Measurements from ENCODE around the gene GCNA. TPM values are rescaled to one million over a fixed set of nuclear protein-coding genes. Genes with fewer than 3 reads are reported as not detected.

GCNA gene
- total and polyA plus RNA-seq, 12 donors, result 0.18 to 23.3 (median 2.2) TPM

- TF ChIP-seq POLR2A (IDR thresholded peaks at IDR 0.05) (no peak), CTCF (IDR thresholded peaks at IDR 0.05) (no peak)
- H3K27ac ChIP-seq, result peak overlapping the region; percentile 46 to 90 (median 85)
- intact Hi-C loops (cut with DNase I), result no loop called here
Measured at GRCh38 chrX:71533516-71533850, 44.8 kb upstream of the GCNA start.

GRCh38 chrX:71533851-71534561 is 44.2 kb upstream of the GCNA start:
- Histone ChIP-seq H3K36me3 (replicated peaks in 1 of 2) (no peaks in the 10 kb centered on the region), H3K27ac (peak overlapping the region; percentile 61 to 90 (median 85)), H3K4me3 (peak overlapping the region; percentile 35 to 87 (median 66)), H3K9me3 (replicated peaks in 1 of 3) (no peaks in the 10 kb centered on the region), H3K27me3 (no peaks in the 10 kb centered on the region), H3K4me1 (replicated peaks in 1 of 2) (peaks cover 7 to 24% of the 10 kb centered on the region in 2 donors)
- DNase-seq, result peak; percentile 27 to 62 (median 35)
- no peak for TF ChIP-seq CTCF (IDR thresholded peaks at IDR 0.05)
- peak in 1 of 2 donors; percentile 30 for TF ChIP-seq POLR2A (IDR thresholded peaks at IDR 0.05)
- WGBS, 4 donors, result 0 to 32% (median 11%) methylated on average over 17 to 31 of the region's 31 CpGs
- intact Hi-C loops (cut with DNase I), result no loop called here

More at GRCh38 chrX:71533516-71533850, 44.8 kb upstream of the GCNA start:
- Histone ChIP-seq H3K4me1 (replicated peaks in 1 of 2) (peaks cover 7 to 19% of the 10 kb centered on the region in 2 donors), H3K4me3 (peak overlapping the region; percentile 35 to 87 (median 66)), H3K9me3 (replicated peaks in 1 of 3) (no peaks in the 10 kb centered on the region), H3K27me3 (no peaks in the 10 kb centered on the region), H3K36me3 (replicated peaks in 1 of 2) (no peaks in the 10 kb centered on the region)
- WGBS, 4 donors, result 0 to 30% (median 12%) methylated on average over 12 of the region's 12 CpGs
- no peak for DNase-seq

- peaks cover 7 to 34% of the 10 kb centered on the region in 2 donors for H3K4me1 ChIP-seq (replicated peaks in 1 of 2)
- TF ChIP-seq POLR2A (IDR thresholded peaks at IDR 0.05) (no peak), CTCF (IDR thresholded peaks at IDR 0.05) (no peak)
- H3K27ac ChIP-seq, result peak overlapping the region in 4 of 5 donors; percentile 72 to 90 (median 88)
- no peaks in the 10 kb centered on the region for H3K9me3 ChIP-seq (replicated peaks in 1 of 3)
- no peaks in the 10 kb centered on the region for H3K27me3 ChIP-seq
- peak overlapping the region in 3 of 4 donors; percentile 11 to 59 (median 35) for H3K4me3 ChIP-seq
- no peak for DNase-seq
- intact Hi-C loops (cut with DNase I), result no loop called here
- 0 to 28% (median 13%) methylated on average over 9 of the region's 9 CpGs for WGBS, 4 donors
- H3K36me3 ChIP-seq (replicated peaks in 1 of 2), result no peaks in the 10 kb centered on the region
Measured at GRCh38 chrX:71534773-71535544, 43.3 kb upstream of the GCNA start.

- intact Hi-C loops (cut with DNase I), result no loop called here
- DNase-seq, result peak in 1 of 7 donors; percentile 16
- peaks cover 7 to 46% of the 10 kb centered on the region in 2 donors for H3K4me1 ChIP-seq (replicated peaks in 1 of 2)
- H3K4me3 ChIP-seq, result peak overlapping the region in 1 of 4 donors; percentile 59
- H3K27ac ChIP-seq, result peak overlapping the region in 1 of 5 donors; percentile 31
- 9 to 53% (median 29%) methylated on average over 5 of the region's 5 CpGs for WGBS, 4 donors
- no peaks in the 10 kb centered on the region for H3K9me3 ChIP-seq (replicated peaks in 1 of 3)
- no peaks in the 10 kb centered on the region for H3K36me3 ChIP-seq (replicated peaks in 1 of 2)
- H3K27me3 ChIP-seq, result no peaks in the 10 kb centered on the region
- TF ChIP-seq POLR2A (IDR thresholded peaks at IDR 0.05) (no peak), CTCF (IDR thresholded peaks at IDR 0.05) (no peak)
Measured at GRCh38 chrX:71536285-71536684, 42.0 kb upstream of the GCNA start.

All from adrenal gland (tissue), 12 donors.